ENCODE measurements around the gene PGGHG. TPM values are rescaled to one million over a fixed set of nuclear protein-coding genes. Genes with fewer than 3 reads are reported as not detected.

PGGHG gene
- total RNA-seq, 1 donor from 2014 or later = 2.6 TPM

DNA sequence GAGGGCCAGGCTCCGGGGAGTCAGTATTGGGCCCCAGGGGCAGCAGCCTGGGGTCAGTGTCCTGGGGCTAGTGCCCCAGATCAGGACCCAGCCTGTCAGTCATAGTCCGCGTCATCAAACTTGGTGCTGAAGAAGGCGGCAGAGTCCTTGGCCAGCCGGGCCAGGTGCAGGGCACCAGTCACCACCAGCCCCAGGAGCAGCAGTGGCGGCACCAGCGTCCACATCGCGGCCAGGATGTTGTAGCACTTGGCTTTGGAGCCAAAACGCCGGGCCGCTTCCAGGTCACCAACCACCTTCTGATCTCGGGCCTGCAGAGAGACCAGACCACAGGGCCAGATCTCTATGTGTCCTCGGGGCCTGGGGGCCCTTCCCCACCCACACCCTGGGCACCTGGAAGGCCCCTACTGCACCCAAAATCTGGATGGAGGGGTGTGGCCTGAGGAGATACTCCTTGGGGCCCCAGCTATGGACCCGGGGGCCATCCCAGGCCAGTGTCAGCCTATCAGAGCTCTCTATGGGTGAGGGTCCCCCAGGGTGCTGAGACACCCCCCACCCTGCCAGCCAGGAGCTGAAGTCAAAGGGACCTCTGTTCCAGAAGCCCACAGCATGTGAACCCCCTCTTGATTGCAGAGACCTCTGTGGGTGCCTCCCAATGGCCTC is 9.6 kb downstream of the PGGHG start:
- Histone ChIP-seq H3K36me3 (ENCODE audit: control insufficient read depth in 3 of 3, insufficient read depth in 3 of 3, low read length in 3 of 3) (peaks cover 0 to 2% (median 0%) of the 10 kb centered on the region in 3 donors), H3K27ac (ENCODE audit: low read depth, low read length) (no peak overlapping the region), H3K9me3 (ENCODE audit: control insufficient read depth in 3 of 3, low read length in 3 of 3) (no peaks in the 10 kb centered on the region), H3K9ac (ENCODE audit: low read depth in 1 of 3, low read length in 3 of 3) (no peak overlapping the region), H3K4me1 (ENCODE audit: control insufficient read depth in 3 of 3, insufficient read depth in 3 of 3, low read length in 3 of 3) (peaks cover 3 to 11% (median 7%) of the 10 kb centered on the region in 3 donors), H3K27me3 (ENCODE audit: control insufficient read depth in 3 of 3, insufficient read depth in 3 of 3, low read length in 3 of 3) (peaks cover 18 to 34% (median 33%) of the 10 kb centered on the region in 3 donors), H3K4me3 (ENCODE audit: low read length in 3 of 3) (no peak overlapping the region)

GRCh38 chr11:299081-299891 is 10.4 kb downstream of the PGGHG start, which contains the start of gene IFITM5:
Gene IFITM5 (minus strand): TSS chr11:299526. CDS start chr11:299490, 36 bp downstream.
- Histone ChIP-seq H3K9me3 (ENCODE audit: control insufficient read depth in 3 of 3, low read length in 3 of 3) (no peaks in the 10 kb centered on the region), H3K27ac (ENCODE audit: low read depth, low read length) (no peak within 1 kb of the TSS), H3K4me1 (ENCODE audit: control insufficient read depth in 3 of 3, insufficient read depth in 3 of 3, low read length in 3 of 3) (peaks cover 3 to 11% (median 7%) of the 10 kb centered on the region in 3 donors), H3K36me3 (ENCODE audit: control insufficient read depth in 3 of 3, insufficient read depth in 3 of 3, low read length in 3 of 3) (peaks cover 0 to 2% (median 0%) of the 10 kb centered on the region in 3 donors), H3K27me3 (ENCODE audit: control insufficient read depth in 3 of 3, insufficient read depth in 3 of 3, low read length in 3 of 3) (peaks cover 18 to 31% (median 30%) of the 10 kb centered on the region in 3 donors), H3K4me3 (ENCODE audit: low read length in 3 of 3) (no peak within 1 kb of the TSS), H3K9ac (ENCODE audit: low read depth in 1 of 3, low read length in 3 of 3) (no peak within 1 kb of the TSS)

GRCh38 chr11:299951-300735 is 11.2 kb downstream of the PGGHG start:
- H3K36me3 ChIP-seq (ENCODE audit: control insufficient read depth in 3 of 3, insufficient read depth in 3 of 3, low read length in 3 of 3) = no peaks in the 10 kb centered on the region
- peaks cover 18 to 31% (median 27%) of the 10 kb centered on the region in 3 donors for H3K27me3 ChIP-seq (ENCODE audit: control insufficient read depth in 3 of 3, insufficient read depth in 3 of 3, low read length in 3 of 3)
- no peak overlapping the region for H3K9ac ChIP-seq (ENCODE audit: low read depth in 1 of 3, low read length in 3 of 3)
- H3K9me3 ChIP-seq (ENCODE audit: control insufficient read depth in 3 of 3, low read length in 3 of 3) = no peaks in the 10 kb centered on the region
- H3K27ac ChIP-seq (ENCODE audit: low read depth, low read length) = no peak overlapping the region
- H3K4me1 ChIP-seq (ENCODE audit: control insufficient read depth in 3 of 3, insufficient read depth in 3 of 3, low read length in 3 of 3) = peaks cover 5 to 11% (median 9%) of the 10 kb centered on the region in 3 donors
- no peak overlapping the region for H3K4me3 ChIP-seq (ENCODE audit: low read length in 3 of 3)

- Histone ChIP-seq H3K27me3 (ENCODE audit: control insufficient read depth in 3 of 3, insufficient read depth in 3 of 3, low read length in 3 of 3) (peaks cover 10 to 20% (median 19%) of the 10 kb centered on the region in 3 donors), H3K9me3 (ENCODE audit: control insufficient read depth in 3 of 3, low read length in 3 of 3) (no peaks in the 10 kb centered on the region), H3K9ac (ENCODE audit: low read depth in 1 of 3, low read length in 3 of 3) (no peak overlapping the region), H3K36me3 (ENCODE audit: control insufficient read depth in 3 of 3, insufficient read depth in 3 of 3, low read length in 3 of 3) (no peaks in the 10 kb centered on the region), H3K27ac (ENCODE audit: low read depth, low read length) (no peak overlapping the region), H3K4me3 (ENCODE audit: low read length in 3 of 3) (no peak overlapping the region), H3K4me1 (ENCODE audit: control insufficient read depth in 3 of 3, insufficient read depth in 3 of 3, low read length in 3 of 3) (peaks cover 8 to 18% (median 17%) of the 10 kb centered on the region in 3 donors)
Measured at GRCh38 chr11:303363-303762, 14.4 kb downstream of the PGGHG start.

DNA sequence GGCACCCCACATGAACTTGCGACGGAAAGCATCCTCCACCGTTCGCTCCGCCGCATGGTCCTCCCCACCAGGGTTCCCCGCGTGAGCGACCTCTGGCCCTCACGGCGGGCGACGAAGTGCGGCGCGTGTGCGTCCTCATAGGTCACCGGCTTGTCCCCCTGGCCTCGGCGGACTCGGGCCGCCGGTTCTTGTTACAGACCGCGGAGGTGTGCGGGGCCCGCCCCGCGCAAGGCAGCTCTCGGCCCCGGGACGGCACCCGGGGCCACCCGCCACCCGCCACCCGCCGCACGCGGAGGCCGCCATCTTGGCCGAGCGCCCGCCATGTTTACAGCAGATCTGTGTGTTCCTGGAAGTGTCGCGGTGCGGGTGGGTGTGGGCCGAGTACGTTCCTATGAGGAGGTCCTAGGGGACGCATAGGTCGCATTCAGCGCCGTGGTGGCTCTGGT is 15.2 kb downstream of the PGGHG start:
- no peaks in the 10 kb centered on the region for H3K9me3 ChIP-seq (ENCODE audit: control insufficient read depth in 3 of 3, low read length in 3 of 3)
- peaks cover 11 to 17% (median 12%) of the 10 kb centered on the region in 3 donors for H3K27me3 ChIP-seq (ENCODE audit: control insufficient read depth in 3 of 3, insufficient read depth in 3 of 3, low read length in 3 of 3)
- peaks cover 8 to 19% (median 17%) of the 10 kb centered on the region in 3 donors for H3K4me1 ChIP-seq (ENCODE audit: control insufficient read depth in 3 of 3, insufficient read depth in 3 of 3, low read length in 3 of 3)
- no peaks in the 10 kb centered on the region for H3K36me3 ChIP-seq (ENCODE audit: control insufficient read depth in 3 of 3, insufficient read depth in 3 of 3, low read length in 3 of 3)
- H3K9ac ChIP-seq (ENCODE audit: low read depth in 1 of 3, low read length in 3 of 3) = no peak overlapping the region
- no peak overlapping the region for H3K4me3 ChIP-seq (ENCODE audit: low read length in 3 of 3)
- H3K27ac ChIP-seq (ENCODE audit: low read depth, low read length) = no peak overlapping the region

DNA sequence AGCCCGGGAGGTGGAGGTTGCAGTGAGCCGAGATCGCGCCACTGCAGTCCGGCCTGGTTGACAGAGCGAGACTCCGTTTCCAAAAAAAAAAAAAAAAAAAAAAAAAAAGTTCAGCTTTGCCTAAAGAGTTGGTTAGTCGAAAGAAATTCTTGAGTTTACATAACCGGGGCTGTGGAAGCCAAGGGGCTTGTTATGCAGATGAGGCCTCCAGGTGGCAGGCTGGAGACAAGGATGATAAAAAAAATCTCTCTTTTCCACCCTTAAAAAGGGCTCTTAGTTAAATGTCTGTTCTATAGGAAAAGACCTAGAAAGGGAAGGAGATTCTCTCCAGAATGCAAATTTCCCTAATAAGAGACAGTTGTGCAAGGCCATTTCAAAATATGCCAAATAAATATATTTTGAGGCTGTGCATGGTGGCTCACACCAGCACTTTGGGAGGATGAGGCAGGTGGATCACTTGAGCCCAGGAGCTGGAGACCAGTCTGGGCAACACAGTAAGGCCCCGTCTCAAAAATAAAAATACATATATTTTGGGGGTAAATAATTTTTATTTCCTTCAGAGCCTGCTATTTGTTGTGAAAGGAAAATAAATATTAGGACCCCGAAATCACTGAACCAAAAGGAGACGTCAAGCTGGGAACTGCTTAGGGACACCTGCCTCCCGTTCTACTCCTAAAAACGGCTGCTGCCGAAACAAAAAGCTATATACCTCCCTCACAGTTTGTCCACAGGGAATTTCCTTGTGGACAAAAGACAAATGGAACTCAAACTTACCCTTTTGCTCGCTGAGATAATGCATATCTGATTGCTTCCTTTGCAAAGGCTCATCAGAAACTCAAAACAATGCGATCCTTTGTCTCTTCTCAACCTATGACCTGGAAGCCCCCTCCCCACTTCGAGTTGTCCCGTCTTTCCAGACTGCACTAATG is 16.3 kb downstream of the PGGHG start:
- peaks cover 12 to 22% (median 20%) of the 10 kb centered on the region in 3 donors for H3K4me1 ChIP-seq (ENCODE audit: control insufficient read depth in 3 of 3, insufficient read depth in 3 of 3, low read length in 3 of 3)
- no peak overlapping the region for H3K4me3 ChIP-seq (ENCODE audit: low read length in 3 of 3)
- H3K27ac ChIP-seq (ENCODE audit: low read depth, low read length) = no peak overlapping the region
- no peak overlapping the region for H3K9ac ChIP-seq (ENCODE audit: low read depth in 1 of 3, low read length in 3 of 3)
- no peaks in the 10 kb centered on the region for H3K36me3 ChIP-seq (ENCODE audit: control insufficient read depth in 3 of 3, insufficient read depth in 3 of 3, low read length in 3 of 3)
- peaks cover 5 to 17% (median 13%) of the 10 kb centered on the region in 3 donors for H3K27me3 ChIP-seq (ENCODE audit: control insufficient read depth in 3 of 3, insufficient read depth in 3 of 3, low read length in 3 of 3)
- no peaks in the 10 kb centered on the region for H3K9me3 ChIP-seq (ENCODE audit: control insufficient read depth in 3 of 3, low read length in 3 of 3)

- Histone ChIP-seq H3K27me3 (ENCODE audit: control insufficient read depth in 3 of 3, insufficient read depth in 3 of 3, low read length in 3 of 3) (peaks cover 0 to 12% (median 10%) of the 10 kb centered on the region in 3 donors), H3K4me3 (ENCODE audit: low read length in 3 of 3) (no peak overlapping the region), H3K4me1 (ENCODE audit: control insufficient read depth in 3 of 3, insufficient read depth in 3 of 3, low read length in 3 of 3) (peaks cover 12 to 22% (median 18%) of the 10 kb centered on the region in 3 donors), H3K9ac (ENCODE audit: low read depth in 1 of 3, low read length in 3 of 3) (no peak overlapping the region), H3K27ac (ENCODE audit: low read depth, low read length) (peak overlapping the region; percentile 13), H3K36me3 (ENCODE audit: control insufficient read depth in 3 of 3, insufficient read depth in 3 of 3, low read length in 3 of 3) (no peaks in the 10 kb centered on the region), H3K9me3 (ENCODE audit: control insufficient read depth in 3 of 3, low read length in 3 of 3) (no peaks in the 10 kb centered on the region)
Measured at GRCh38 chr11:305844-306211, 16.9 kb downstream of the PGGHG start.

GRCh38 chr11:306645-307371 is 17.9 kb downstream of the PGGHG start:
- Histone ChIP-seq H3K4me3 (ENCODE audit: low read length in 3 of 3) (no peak overlapping the region), H3K36me3 (ENCODE audit: control insufficient read depth in 3 of 3, insufficient read depth in 3 of 3, low read length in 3 of 3) (no peaks in the 10 kb centered on the region)

More at GRCh38 chr11:306645-307371, 17.9 kb downstream of the PGGHG start:
- peak overlapping the region in 2 of 3 donors; percentile 8 to 53 for H3K9ac ChIP-seq (ENCODE audit: low read depth in 1 of 3, low read length in 3 of 3)
- peaks cover 12 to 24% (median 18%) of the 10 kb centered on the region in 3 donors for H3K4me1 ChIP-seq (ENCODE audit: control insufficient read depth in 3 of 3, insufficient read depth in 3 of 3, low read length in 3 of 3)
- H3K9me3 ChIP-seq (ENCODE audit: control insufficient read depth in 3 of 3, low read length in 3 of 3) = no peaks in the 10 kb centered on the region
- H3K27me3 ChIP-seq (ENCODE audit: control insufficient read depth in 3 of 3, insufficient read depth in 3 of 3, low read length in 3 of 3) = peaks cover 2 to 15% (median 10%) of the 10 kb centered on the region in 3 donors
- peak overlapping the region; percentile 87 for H3K27ac ChIP-seq (ENCODE audit: low read depth, low read length)
